NB4 (cell line): ENCODE results near the gene WTAP.
"Not testable (repeated sequence)": the region's sequence is repeated elsewhere in the genome, so short reads cannot be mapped to it uniquely, and the experiment has no call there.

Experiments used
- MYC ChIP-seq: IDR thresholded peaks from 2 replicates; pipeline ENCODE4 v1.6.1; 2011; ENCODE audit warnings: low read depth, low read length
- POLR2A ChIP-seq: IDR thresholded peaks from 2 replicates; pipeline ENCODE4 v1.6.1; 2011; ENCODE audit warnings: mild to moderate bottlenecking; ENCODE audit not compliant: insufficient read length; ENCODE audit errors: extremely low read depth
- TF ChIP-seq, protein P1 (sequence below): IDR thresholded peaks from one replicate; pipeline ENCODE4 v1.5.1; 2012; ENCODE audit warnings: low read depth, low read length

DNA sequence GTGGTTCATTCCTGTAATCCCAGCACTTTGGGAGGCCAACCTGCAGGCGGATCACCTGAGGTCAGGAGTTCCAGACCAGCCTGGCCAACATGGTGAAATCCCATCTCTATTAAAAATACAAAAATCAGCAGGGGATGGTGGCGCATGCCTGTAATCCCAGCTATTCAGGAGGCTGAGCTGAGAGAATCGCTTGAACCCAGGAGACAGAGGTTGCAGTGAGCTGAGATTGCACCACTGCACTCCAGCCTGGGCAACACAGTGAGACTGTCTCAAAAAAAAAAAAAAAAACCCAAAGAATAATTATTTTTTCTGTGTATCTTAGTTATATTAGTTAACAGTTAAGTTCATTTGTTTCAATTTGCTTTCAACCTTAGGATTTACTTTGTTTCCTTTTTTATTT lies 2.1 kb upstream of the WTAP start:
- TF ChIP-seq, protein P1, sequence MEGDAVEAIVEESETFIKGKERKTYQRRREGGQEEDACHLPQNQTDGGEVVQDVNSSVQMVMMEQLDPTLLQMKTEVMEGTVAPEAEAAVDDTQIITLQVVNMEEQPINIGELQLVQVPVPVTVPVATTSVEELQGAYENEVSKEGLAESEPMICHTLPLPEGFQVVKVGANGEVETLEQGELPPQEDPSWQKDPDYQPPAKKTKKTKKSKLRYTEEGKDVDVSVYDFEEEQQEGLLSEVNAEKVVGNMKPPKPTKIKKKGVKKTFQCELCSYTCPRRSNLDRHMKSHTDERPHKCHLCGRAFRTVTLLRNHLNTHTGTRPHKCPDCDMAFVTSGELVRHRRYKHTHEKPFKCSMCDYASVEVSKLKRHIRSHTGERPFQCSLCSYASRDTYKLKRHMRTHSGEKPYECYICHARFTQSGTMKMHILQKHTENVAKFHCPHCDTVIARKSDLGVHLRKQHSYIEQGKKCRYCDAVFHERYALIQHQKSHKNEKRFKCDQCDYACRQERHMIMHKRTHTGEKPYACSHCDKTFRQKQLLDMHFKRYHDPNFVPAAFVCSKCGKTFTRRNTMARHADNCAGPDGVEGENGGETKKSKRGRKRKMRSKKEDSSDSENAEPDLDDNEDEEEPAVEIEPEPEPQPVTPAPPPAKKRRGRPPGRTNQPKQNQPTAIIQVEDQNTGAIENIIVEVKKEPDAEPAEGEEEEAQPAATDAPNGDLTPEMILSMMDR: not testable (repeated sequence)
- TF ChIP-seq MYC, POLR2A: not testable (repeated sequence)
